ENCODE measurements around the gene ARV1.
"Not testable (repeated sequence)": the region's sequence is repeated elsewhere in the genome, so short reads cannot be mapped to it uniquely, and the experiment has no call there.

ARV1 gene

GRCh38 chr1:230987448-230987847, 8.6 kb downstream of the ARV1 start:
- Histone ChIP-seq H3K4me3 (ENCODE audit: low read length) (no peak overlapping the region), H3K27ac (ENCODE audit: low read length) (no peak overlapping the region), H3K9me3 (ENCODE audit: control insufficient read depth, insufficient read depth, low read length) (no peaks in the 10 kb centered on the region), H3K27me3 (ENCODE audit: control insufficient read depth, insufficient read depth, low read length) (peaks cover 37% of the 10 kb centered on the region), H3K4me1 (ENCODE audit: control insufficient read depth, insufficient read depth, low read length) (peaks cover 2% of the 10 kb centered on the region; the same call in 1 of the 2 replicates), H3K36me3 (ENCODE audit: control insufficient read depth, insufficient read depth, low read length) (no peaks in the 10 kb centered on the region)
- WGBS (ENCODE audit: insufficient coverage, insufficient read length) = no CpG with 5 or more reads among the region's 3 CpGs
- DNase-seq (ENCODE audit: low read depth, low spot score) = no peak

GRCh38 chr1:230992100-230992774, 13.3 kb downstream of the ARV1 start:
- Histone ChIP-seq H3K27me3 (ENCODE audit: control insufficient read depth, insufficient read depth, low read length) (peaks cover 5% of the 10 kb centered on the region; the same call in 1 of the 2 replicates), H3K27ac (ENCODE audit: low read length) (no peak overlapping the region), H3K9me3 (ENCODE audit: control insufficient read depth, insufficient read depth, low read length) (no peaks in the 10 kb centered on the region), H3K36me3 (ENCODE audit: control insufficient read depth, insufficient read depth, low read length) (no peaks in the 10 kb centered on the region), H3K4me3 (ENCODE audit: low read length) (no peak overlapping the region), H3K4me1 (ENCODE audit: control insufficient read depth, insufficient read depth, low read length) (no peaks in the 10 kb centered on the region)
- WGBS (ENCODE audit: insufficient coverage, insufficient read length) = no CpG with 5 or more reads among the region's 7 CpGs
- DNase-seq (ENCODE audit: low read depth, low spot score) = no peak

GRCh38 chr1:230994860-230995259, 16.0 kb downstream of the ARV1 start:
- DNase-seq (ENCODE audit: low read depth, low spot score) = no peak
- Histone ChIP-seq H3K4me1 (ENCODE audit: control insufficient read depth, insufficient read depth, low read length) (no peaks in the 10 kb centered on the region), H3K9me3 (ENCODE audit: control insufficient read depth, insufficient read depth, low read length) (no peaks in the 10 kb centered on the region), H3K27me3 (ENCODE audit: control insufficient read depth, insufficient read depth, low read length) (no peaks in the 10 kb centered on the region), H3K36me3 (ENCODE audit: control insufficient read depth, insufficient read depth, low read length) (peaks cover 3% of the 10 kb centered on the region; the same call in 1 of the 2 replicates), H3K27ac (ENCODE audit: low read length) (no peak overlapping the region), H3K4me3 (ENCODE audit: low read length) (no peak overlapping the region)
- WGBS (ENCODE audit: insufficient coverage, insufficient read length) = no CpG with 5 or more reads among the region's 1 CpG

- DNase-seq (ENCODE audit: low read depth, low spot score) = no peak
- H3K36me3 ChIP-seq (ENCODE audit: control insufficient read depth, insufficient read depth, low read length) = peaks cover 3% of the 10 kb centered on the region; the same call in 1 of the 2 replicates
- WGBS (ENCODE audit: insufficient coverage, insufficient read length) = no CpG with 5 or more reads among the region's 4 CpGs
- no peaks in the 10 kb centered on the region for H3K4me1 ChIP-seq (ENCODE audit: control insufficient read depth, insufficient read depth, low read length)
- no peaks in the 10 kb centered on the region for H3K9me3 ChIP-seq (ENCODE audit: control insufficient read depth, insufficient read depth, low read length)
- H3K4me3 ChIP-seq (ENCODE audit: low read length) = no peak overlapping the region
- H3K27me3 ChIP-seq (ENCODE audit: control insufficient read depth, insufficient read depth, low read length) = no peaks in the 10 kb centered on the region
- H3K27ac ChIP-seq (ENCODE audit: low read length) = no peak overlapping the region
Measured at GRCh38 chr1:231000201-231000600, 21.3 kb downstream of the ARV1 start.

- no CpG with 5 or more reads among the region's 1 CpG for WGBS (ENCODE audit: insufficient coverage, insufficient read length)
- peaks cover 3% of the 10 kb centered on the region; the same call in 1 of the 2 replicates for H3K36me3 ChIP-seq (ENCODE audit: control insufficient read depth, insufficient read depth, low read length)
- no peaks in the 10 kb centered on the region for H3K9me3 ChIP-seq (ENCODE audit: control insufficient read depth, insufficient read depth, low read length)
Measured at GRCh38 chr1:231000639-231001038, 21.7 kb downstream of the ARV1 start.

GRCh38 chr1:231001892-231002291, 23.0 kb downstream of the ARV1 start:
- DNase-seq (ENCODE audit: low read depth, low spot score) = no peak
- no peaks in the 10 kb centered on the region for H3K27me3 ChIP-seq (ENCODE audit: control insufficient read depth, insufficient read depth, low read length)
- H3K27ac ChIP-seq (ENCODE audit: low read length) = no peak overlapping the region
- no peaks in the 10 kb centered on the region for H3K9me3 ChIP-seq (ENCODE audit: control insufficient read depth, insufficient read depth, low read length)
- peaks cover 3% of the 10 kb centered on the region; the same call in 1 of the 2 replicates for H3K36me3 ChIP-seq (ENCODE audit: control insufficient read depth, insufficient read depth, low read length)
- H3K4me3 ChIP-seq (ENCODE audit: low read length) = no peak overlapping the region
- no peaks in the 10 kb centered on the region for H3K4me1 ChIP-seq (ENCODE audit: control insufficient read depth, insufficient read depth, low read length)

More at GRCh38 chr1:231000639-231001038, 21.7 kb downstream of the ARV1 start:
- H3K27me3 ChIP-seq (ENCODE audit: control insufficient read depth, insufficient read depth, low read length) = no peaks in the 10 kb centered on the region
- H3K27ac ChIP-seq (ENCODE audit: low read length) = no peak overlapping the region
- H3K4me3 ChIP-seq (ENCODE audit: low read length) = no peak overlapping the region
- no peaks in the 10 kb centered on the region for H3K4me1 ChIP-seq (ENCODE audit: control insufficient read depth, insufficient read depth, low read length)
- DNase-seq (ENCODE audit: low read depth, low spot score) = no peak

- not testable (repeated sequence) for H3K27me3 ChIP-seq (ENCODE audit: control insufficient read depth, insufficient read depth, low read length); H3K36me3 ChIP-seq (ENCODE audit: control insufficient read depth, insufficient read depth, low read length); H3K4me1 ChIP-seq (ENCODE audit: control insufficient read depth, insufficient read depth, low read length); H3K4me3 ChIP-seq (ENCODE audit: low read length); DNase-seq (ENCODE audit: low read depth, low spot score); H3K9me3 ChIP-seq (ENCODE audit: control insufficient read depth, insufficient read depth, low read length); H3K27ac ChIP-seq (ENCODE audit: low read length)
- WGBS (ENCODE audit: insufficient coverage, insufficient read length) = no CpG with 5 or more reads among the region's 1 CpG
Measured at GRCh38 chr1:231007535-231007934, 28.6 kb downstream of the ARV1 start.

GRCh38 chr1:231011360-231011759, 32.5 kb downstream of the ARV1 start:
- H3K36me3 ChIP-seq (ENCODE audit: control insufficient read depth, insufficient read depth, low read length) = no peaks in the 10 kb centered on the region
- 100% methylated on average over 1 of the region's 2 CpGs for WGBS (ENCODE audit: insufficient coverage, insufficient read length)
- no peak overlapping the region for H3K27ac ChIP-seq (ENCODE audit: low read length)
- peaks cover 3% of the 10 kb centered on the region; the same call in 1 of the 2 replicates for H3K27me3 ChIP-seq (ENCODE audit: control insufficient read depth, insufficient read depth, low read length)
- H3K4me3 ChIP-seq (ENCODE audit: low read length) = no peak overlapping the region
- H3K4me1 ChIP-seq (ENCODE audit: control insufficient read depth, insufficient read depth, low read length) = no peaks in the 10 kb centered on the region
- no peaks in the 10 kb centered on the region for H3K9me3 ChIP-seq (ENCODE audit: control insufficient read depth, insufficient read depth, low read length)
- DNase-seq (ENCODE audit: low read depth, low spot score) = no peak

- Histone ChIP-seq H3K36me3 (ENCODE audit: control insufficient read depth, insufficient read depth, low read length) (no peaks in the 10 kb centered on the region), H3K27ac (ENCODE audit: low read length) (no peak overlapping the region), H3K9me3 (ENCODE audit: control insufficient read depth, insufficient read depth, low read length) (no peaks in the 10 kb centered on the region), H3K27me3 (ENCODE audit: control insufficient read depth, insufficient read depth, low read length) (peaks cover 3% of the 10 kb centered on the region; the same call in 1 of the 2 replicates), H3K4me3 (ENCODE audit: low read length) (no peak overlapping the region), H3K4me1 (ENCODE audit: control insufficient read depth, insufficient read depth, low read length) (no peaks in the 10 kb centered on the region)
- DNase-seq (ENCODE audit: low read depth, low spot score) = no peak
- no CpG with 5 or more reads among the region's 5 CpGs for WGBS (ENCODE audit: insufficient coverage, insufficient read length)
Measured at GRCh38 chr1:231011963-231012362, 33.1 kb downstream of the ARV1 start.

- Histone ChIP-seq H3K9me3 (ENCODE audit: control insufficient read depth, insufficient read depth, low read length) (no peaks in the 10 kb centered on the region), H3K36me3 (ENCODE audit: control insufficient read depth, insufficient read depth, low read length) (no peaks in the 10 kb centered on the region), H3K27me3 (ENCODE audit: control insufficient read depth, insufficient read depth, low read length) (peaks cover 2% of the 10 kb centered on the region; the same call in 1 of the 2 replicates), H3K4me1 (ENCODE audit: control insufficient read depth, insufficient read depth, low read length) (no peaks in the 10 kb centered on the region), H3K4me3 (ENCODE audit: low read length) (no peak overlapping the region), H3K27ac (ENCODE audit: low read length) (no peak overlapping the region)
- no peak for DNase-seq (ENCODE audit: low read depth, low spot score)
- WGBS (ENCODE audit: insufficient coverage, insufficient read length) = no CpG with 5 or more reads among the region's 3 CpGs
Measured at GRCh38 chr1:231013391-231014015, 34.6 kb downstream of the ARV1 start.

All from iPS DF 6.9 (cell line).